Kidney capillary endothelial cell (primary cell): ENCODE measurements around the gene CACNG6.
"Not testable (repeated sequence)": the region's sequence is repeated elsewhere in the genome, so short reads cannot be mapped to it uniquely, and the experiment has no call there.

Source experiments
- DNase-seq: peaks from one replicate; pipeline ENCODE4 v3.0.0-alpha.2; 2018; ENCODE audit warnings: low spot score

The CACNG6 gene

DNA sequence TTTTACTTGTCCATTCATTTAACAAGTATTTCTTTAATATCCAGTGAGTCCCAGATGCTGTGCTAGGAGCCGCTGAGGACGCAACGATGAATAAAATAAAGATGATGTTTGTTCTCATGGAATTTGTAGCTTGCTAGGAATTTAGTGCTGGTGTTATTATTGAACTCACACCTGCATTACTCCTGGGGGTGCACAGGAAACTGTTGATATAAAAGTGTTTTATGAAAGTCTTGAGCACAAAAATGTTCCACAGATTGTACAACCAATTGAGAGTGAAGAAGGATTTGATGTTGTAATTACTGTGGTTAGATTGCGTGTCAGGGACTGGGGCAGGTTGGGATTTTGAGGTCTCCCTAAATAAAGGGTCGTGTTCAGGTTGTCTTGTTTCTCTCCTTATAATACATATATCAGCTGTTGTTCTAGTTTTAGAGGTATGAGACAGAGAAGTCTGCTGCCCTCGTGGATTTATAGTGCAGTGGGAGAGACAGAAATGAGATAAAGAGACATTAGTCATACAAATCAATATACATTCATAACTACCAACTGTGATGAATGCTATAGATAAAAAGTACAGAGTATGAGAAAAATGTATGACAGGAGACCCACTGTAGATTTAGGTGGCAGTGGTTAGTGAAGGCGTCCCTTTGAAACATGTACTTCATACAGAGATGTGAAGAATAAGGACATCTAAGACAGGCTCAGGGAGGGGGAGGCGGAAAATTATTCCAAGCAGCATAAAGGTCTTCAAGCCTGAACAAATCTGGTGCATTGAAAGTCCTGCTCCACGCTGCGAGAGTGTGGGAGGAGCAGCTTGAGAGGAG, 11.3 kb downstream of the CACNG6 start:
- DNase-seq: no peak

DNA sequence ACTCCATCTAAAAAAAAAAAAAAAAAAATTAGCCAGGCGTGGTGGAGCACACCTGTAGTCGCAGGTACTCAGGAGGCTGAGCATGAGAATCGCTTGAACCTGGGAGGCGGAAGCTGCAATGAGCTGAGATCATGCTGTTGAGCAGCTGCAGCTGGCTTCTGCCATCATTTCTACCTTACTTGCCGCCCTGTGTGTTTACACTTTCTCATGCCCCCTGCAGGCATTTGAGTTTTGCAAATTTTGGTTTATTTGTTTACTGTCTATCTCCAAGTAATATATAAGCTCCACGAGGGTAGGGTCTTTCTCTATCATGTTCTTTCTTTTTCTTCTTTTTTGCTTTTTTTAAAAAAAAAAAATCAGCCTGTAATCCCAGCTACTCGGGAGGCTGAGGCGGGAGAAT, 18.0 kb downstream of the CACNG6 start:
- no peak for DNase-seq

DNA sequence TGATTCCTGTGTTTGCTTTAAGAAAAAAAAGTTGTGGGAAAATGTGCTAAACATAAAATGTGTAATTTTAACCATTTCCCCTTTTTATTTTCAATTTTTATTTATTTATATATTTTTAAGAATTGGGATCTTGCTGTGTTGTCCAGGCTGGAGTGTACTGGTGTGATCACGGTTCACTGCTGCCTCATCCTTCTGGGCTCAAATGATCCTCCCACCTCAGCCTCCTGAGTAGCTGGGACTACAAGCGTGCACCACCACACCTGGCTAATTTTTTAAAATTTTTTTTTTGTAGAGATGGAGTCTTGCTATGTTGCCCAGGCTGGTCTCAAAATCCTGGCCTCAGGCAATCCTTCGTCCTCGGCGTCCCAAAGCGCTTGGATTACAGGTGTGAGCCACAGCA, 19.0 kb downstream of the CACNG6 start:
- DNase-seq: no peak

DNA sequence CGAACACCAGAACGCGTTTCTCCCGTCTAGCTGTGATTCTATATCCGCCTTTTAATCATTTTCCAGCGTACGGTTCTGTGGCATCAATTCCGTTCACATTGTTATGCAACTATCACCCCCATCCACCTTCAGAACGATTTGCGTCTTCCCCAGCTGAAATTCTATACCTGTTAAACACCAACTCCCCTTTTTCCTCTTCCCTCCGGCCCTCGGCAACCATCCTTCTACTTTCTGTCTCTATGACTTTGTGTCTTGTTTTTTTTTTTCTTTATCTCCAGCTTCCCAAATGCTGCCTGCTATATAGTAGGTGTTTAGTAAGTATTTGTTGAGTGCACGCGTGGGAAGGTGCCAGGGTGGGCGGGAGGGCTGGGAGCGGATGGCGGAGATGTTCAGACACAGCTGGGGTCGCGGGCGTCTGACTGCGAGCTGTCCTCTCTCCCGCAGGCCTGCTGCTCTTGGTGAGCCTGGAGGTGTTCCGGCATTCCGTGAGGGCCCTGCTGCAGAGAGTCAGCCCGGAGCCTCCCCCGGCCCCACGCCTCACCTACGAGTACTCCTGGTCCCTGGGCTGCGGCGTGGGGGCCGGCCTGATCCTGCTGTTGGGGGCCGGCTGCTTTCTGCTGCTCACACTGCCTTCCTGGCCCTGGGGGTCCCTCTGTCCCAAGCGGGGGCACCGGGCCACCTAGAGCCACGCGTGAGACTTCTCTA, 20.2 kb downstream of the CACNG6 start:
- DNase-seq: no peak

DNA sequence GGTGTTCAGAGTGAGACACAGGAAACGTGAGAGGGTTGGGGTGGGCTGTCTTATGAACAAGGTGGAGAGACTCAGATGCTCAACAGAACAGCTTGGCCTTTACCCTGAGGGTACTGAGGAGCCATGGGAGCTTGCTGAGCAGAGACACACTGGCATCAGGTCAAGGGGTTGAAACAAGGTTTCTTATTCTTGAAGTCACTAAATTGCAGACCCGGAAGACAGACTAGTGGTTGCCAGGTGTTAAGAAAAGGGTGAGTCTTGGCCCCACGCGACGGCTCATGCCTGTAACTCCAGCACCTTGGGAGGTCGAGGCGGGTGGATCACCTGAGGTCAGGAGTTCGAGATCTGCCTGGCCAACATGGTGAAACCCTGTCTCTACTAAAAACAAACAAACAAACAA, 22.4 kb downstream of the CACNG6 start:
- DNase-seq: no peak

DNA sequence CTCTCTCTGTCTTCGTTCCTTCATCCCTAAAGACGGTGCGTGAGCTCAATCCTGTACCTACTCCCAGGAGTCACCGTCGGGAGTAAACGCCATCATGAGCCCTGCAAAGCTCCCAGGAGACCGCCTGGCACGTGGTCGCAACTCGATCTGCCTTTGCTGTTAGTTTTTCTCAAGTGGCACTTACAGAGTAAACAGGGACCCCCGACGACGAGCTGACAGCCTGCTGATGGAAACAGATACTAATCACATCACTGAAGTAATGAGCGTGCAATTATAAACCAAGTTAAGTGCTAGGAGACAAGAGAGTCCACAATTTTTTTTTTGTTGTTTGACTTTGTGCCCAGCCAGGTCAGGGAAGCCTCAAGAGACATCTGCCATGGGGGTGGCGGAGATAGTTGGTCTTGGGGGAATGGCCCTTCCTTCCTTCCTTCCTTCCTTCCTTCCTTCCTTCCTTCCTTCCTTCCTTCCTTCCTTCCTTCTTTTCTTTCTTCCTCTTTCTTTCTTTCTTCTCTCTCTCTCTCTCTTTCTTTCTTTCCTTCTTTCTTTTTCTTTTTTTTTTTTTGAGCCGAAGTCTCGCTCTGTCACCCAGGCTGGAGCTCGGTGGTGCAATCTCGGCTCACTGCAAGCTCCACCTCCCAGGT, 23.6 kb downstream of the CACNG6 start:
- no peak for DNase-seq

DNA sequence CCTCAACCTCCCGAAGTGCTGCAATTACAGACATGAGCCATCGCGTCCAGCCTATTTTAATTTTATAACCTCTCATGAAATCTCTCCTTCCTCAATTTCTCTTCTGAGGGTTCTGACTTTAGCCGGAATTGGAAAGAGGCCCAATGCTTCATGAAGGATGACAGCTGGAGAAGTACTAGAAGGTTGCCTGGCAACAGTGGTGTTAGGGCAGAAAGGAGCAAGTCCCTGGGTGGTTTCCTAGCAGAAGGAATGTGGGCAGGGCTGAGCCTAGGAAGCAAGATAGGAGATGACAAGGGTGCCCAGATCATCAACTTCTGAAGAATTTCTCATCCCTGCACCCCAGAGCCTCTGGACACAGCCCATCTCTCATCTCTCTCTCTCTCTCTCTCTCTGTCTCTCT, 25.8 kb downstream of the CACNG6 start:
- no peak for DNase-seq

DNA sequence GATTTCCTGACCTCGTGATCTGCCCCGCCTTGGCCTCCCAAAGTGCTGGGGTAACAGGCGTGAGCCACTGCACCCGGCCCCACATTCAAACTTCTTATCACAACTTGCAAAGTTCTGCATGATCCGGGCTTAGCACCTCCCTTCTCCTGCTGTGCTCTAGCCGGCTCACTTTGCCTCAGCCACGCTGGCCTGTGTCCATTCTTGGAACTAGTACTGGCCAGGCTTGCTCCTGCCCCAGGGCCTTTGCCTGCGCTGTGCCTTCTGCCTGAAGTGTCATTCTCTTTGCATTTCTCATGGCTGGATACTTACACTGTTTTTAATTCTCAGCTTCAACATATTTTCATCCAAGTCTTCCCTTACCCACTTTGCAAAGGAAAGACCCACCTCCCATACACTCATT, 29.9 kb downstream of the CACNG6 start:
- DNase-seq: no peak

DNA sequence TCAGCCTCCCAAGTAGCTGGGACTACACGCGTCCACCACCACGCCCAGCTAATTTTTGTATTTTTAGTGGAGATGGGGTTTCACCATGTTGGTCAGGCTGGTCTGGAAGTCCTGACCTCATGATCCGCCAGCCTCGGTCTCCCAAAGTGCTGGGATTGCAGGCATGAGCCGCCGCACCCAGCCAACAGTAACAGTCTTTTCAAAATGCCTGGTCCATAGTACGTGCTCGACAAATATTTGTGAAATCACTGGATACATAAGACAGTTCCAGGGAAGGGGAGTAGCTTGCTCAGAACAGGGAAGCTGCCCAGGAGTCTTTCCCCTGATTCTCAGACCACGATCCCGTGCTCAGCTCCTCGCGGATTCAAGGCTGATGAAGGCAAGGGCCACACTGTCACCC, 30.5 kb downstream of the CACNG6 start:
- DNase-seq: no peak

DNA sequence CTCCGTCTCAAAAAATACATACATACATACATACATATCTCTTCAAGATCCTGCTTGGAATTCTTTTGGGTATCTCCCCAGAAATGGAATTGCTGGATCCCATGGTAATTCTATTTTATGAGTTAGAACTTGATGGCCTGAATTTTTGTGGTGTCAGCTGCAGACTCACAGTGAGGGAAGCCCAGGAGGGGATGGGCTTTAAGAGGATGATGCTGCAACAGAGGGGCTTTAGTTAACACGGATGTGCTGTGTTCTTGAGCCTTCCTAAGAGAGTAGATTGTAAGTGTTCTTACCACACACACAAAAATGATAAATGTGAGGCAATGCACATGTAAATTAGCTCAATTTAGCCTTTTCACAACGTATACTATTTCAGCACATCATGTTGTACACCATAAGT, 31.8 kb downstream of the CACNG6 start:
- DNase-seq: no peak

DNA sequence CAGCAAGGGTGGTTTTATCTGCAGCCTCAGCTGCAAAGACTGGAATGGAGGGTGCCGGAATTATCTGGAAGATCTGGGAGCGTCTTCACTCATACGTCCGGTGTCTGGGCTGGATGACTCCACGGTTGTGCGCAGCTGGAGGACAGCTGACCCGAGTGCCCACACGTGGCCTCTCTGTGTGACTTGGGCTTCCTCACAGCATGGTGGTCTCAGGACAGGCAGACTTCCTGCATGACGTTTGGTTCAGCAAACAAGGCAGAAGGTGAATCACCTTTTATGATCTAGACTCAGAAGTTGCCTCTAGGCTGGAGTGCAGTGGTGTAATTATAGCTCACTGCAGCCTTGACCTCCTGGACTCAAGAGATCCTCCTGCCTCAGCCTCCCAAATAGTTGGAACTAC, 33.2 kb downstream of the CACNG6 start:
- DNase-seq: no peak

DNA sequence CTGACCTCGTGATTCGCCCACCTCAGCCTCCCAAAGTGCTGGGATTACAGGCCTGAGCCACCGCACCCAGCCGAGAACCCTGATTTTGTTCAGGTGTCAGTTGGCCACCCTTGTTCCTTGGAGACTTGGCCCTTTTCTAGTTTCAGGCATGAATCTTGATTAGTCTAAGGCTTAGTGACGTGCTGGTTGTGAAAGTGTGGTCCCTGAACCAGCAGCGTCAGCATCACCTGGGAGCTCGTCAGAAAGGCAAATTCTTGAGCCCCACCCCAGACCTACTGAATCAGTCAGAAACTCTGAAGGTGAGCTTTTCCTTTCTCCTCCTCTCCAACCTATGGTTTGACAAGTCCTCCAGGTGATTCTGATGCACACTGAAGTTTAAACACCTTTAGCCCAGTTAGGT, 35.2 kb downstream of the CACNG6 start:
- no peak for DNase-seq

DNA sequence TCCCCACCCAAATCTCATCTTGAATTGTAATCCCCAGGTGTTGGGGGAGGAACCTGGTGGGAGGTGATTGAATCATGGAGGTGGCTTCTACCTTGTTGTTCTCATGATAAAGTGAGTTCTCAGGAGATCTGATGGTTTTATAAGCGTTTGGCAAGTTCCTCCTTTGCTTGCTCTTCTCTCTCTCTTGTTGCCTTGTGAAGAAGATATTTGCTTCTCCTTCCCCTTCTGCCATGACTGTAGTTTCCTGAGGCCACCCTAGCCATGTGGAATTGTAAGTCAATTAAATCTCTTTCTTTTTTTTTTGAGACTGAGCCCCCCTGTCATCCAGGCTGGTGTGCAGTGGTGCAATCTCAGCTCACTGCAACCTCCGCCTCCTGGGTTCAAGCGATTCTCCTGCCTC, 37.9 kb downstream of the CACNG6 start:
- no peak for DNase-seq

DNA sequence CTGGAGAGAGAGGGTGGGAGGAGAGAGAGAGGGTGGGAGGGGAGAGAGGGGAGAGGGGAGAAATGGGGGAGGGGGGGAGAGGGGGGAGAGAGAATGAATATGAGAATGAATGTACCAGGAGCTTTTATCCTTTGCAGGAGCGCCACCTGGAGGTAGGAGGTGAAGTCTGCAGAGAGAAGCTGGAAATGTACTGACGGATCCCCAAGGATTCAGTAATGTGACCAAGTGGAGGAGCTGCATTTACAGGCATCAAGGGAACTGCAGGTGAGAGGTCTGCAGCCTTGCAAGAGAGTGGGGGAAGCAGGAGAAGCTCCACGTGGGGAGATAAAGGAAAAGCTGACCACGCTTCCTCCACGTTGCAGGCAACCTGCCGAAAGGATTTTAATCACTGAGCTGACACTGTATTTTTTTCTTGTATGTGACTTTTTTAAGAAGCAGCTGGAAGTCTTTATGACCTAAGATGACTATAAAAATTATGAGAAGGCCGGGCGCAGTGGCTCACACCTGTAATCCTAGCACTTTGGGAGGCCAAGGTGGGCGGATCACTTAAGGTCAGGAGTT, 38.6 kb downstream of the CACNG6 start:
- DNase-seq: no peak

DNA sequence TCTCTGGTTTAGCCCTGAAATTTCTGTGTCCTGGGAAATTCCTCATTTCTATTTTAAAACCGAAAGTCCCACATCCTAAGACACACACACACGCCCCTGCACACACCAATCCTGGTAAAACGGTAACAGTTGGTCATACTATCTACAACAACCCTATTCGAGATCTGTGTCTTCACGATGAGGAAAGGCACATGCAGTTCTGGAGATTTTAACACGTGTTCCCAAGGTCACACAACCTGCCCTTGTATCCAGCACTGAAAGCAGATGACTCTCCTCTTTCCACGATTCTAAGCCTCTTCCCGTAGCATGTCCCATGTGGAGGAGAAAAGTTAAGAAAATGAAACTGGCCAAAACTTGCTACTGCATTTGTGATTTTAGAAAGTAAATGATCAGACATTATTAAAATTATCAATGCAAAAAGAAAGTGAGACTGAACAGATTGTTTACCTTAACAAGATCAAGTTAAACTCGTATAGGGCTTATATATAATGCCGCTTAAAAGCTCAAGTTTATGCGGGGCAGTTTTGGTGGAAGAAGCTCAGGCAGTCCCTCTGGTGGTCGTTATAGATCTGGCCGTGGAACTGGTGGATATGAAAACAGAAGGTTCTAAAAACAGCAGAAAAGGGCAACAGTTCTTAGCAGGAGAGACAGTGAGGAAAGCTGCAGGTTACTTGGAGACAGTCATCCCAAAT, 39.6 kb downstream of the CACNG6 start:
- no peak for DNase-seq

DNA sequence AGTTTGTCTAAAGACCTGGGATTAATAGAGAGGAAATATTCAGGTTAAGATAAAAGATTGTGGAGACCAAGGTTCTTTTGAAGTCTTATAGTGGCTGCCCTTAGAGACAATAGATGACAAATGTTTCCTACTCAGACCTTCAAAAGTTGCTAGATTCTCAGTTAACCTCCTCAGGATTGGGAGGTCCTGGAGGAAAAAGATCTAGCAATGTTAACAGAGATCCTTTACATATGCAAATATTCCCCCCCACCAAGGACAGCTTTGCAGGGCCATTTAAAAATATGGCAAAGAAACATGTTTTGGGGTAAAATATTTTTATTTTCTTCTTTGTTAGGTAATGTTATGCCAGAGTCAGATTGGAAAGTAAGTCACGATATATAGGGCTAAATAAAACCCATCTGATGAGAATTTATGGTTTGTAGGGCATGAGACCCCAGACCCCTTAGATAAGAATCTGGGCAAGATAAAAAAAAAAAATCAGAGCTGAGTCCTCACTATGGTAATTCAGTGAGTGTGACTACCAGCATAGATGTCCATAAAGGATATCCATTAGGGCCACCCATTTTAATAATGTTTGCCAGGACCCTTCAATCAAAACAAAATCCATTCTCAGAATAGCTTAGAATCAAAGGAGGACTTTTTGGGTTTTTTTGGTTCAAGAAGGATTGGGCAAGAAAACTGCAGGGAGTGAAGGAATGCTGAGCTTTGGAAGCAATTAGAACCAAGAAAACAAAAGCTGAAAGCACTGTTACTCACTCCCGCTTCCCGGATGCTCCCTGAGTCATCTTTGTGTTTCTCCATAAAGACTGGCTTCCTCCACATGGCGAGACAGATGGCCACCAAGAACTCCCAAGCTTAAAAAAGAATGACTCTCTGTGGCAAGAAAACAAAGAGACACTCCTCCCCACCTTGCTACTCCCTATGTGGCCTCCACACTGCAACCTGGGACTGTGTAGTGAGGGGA, 44.1 kb downstream of the CACNG6 start:
- peak; percentile 94 for DNase-seq

DNA sequence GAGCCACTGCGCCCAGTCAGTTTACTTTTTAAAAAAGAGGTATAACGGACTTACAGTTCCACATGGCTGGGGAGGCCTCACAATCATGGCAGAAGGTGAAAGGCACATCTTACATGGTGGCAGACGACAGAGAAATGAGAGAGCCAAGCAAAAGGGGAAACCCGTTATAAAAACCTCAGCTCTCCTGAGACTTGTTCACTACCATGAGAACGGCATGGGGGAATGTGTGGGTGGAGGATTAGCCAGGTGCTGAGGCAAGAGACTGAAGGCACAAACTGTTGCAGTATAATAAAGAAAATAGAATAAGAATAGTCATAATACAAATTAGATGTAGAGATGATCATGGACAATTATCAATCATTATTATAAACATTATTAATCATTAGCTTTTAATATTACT, 45.1 kb downstream of the CACNG6 start:
- DNase-seq: not testable (repeated sequence)

DNA sequence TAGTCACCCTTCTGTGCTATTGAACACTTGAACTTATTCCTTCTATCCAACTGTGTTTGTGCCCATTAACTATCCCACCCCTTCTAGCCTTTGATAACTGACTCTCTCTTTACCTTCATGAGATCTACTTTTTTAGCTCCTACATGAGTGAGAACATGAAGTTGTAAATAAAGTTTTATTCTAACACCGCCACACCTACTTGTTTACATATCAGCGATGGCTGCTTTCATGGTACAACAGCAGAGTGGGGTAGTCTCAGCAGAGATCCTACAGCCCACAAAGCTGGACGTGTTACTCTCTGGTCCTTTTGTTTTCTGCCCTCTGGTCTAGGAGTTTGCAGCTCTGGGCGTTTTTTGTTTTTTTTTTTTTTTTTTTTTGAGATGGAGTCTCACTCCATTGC, 48.6 kb downstream of the CACNG6 start:
- DNase-seq: no peak

DNA sequence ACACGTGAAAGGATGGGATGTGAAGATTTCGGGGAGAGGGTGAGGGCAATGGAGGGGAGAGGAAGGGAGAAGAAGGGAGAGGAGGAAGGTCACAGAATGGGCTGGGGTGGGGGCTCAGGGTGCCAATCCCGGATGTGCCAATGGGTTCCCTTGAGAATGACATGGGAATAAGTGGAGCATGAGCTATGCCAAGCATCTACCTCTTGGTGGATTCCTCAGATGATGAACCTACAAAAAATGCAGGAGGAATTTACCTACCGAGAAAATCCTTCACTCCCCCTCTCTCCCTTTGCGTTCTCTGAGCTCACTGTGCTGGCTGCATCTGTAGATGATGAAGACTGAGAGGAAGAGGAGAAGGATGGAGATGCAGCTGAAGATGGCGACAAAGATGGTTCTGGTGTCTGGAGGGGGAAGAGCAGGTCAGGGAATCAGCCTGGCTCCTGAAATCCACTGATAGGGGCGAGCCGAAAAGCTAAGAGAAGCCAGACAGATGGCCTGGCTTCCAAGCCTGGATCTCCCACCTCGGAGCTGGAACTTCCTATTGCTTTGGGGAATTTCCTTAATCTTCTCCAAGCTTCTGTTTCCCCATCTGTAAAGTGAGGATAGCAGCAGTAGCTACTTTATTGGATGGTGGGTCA, 50.7 kb downstream of the CACNG6 start:
- DNase-seq: no peak

DNA sequence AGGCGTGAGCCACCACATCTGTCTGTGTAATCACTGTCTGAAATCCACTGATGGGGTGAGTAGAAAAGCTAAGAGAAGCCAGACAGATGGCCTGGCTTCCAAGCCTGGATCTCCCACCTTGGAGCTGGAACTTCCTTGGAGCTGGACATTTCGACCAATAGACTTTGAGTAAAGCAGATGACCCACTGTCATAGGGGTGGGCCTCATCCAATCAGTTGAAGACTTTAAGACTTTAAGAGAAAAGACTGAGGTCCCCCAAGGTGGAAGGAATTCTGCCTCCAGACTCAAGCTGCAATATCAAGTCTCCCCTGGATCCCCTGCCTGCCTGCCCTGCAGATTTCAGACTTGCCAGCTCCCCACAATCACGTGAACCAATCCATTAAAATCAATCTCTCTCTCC, 51.6 kb downstream of the CACNG6 start:
- no peak for DNase-seq

DNA sequence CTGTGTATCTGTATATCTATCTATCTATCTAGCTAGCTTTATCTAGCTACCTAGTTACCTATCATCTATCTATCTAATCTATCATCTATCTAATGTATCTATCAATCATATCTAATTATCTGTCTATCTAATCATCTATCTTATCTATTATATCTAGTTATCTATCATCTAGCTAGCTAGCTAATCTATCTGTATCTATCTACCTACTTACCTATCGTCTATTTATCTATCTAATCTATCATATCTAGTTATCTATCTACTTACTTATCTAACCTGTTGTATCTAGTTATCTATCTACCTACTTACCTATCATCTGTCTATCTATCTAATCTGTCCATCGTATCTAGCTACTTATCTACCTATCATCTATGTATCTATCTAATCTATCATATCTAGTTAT, 54.3 kb downstream of the CACNG6 start:
- no peak for DNase-seq
